Measurements from ENCODE around the gene HBA1.
"Not testable (repeated sequence)": the region's sequence is repeated elsewhere in the genome, so short reads cannot be mapped to it uniquely, and the experiment has no call there.

Gene HBA1

DNA sequence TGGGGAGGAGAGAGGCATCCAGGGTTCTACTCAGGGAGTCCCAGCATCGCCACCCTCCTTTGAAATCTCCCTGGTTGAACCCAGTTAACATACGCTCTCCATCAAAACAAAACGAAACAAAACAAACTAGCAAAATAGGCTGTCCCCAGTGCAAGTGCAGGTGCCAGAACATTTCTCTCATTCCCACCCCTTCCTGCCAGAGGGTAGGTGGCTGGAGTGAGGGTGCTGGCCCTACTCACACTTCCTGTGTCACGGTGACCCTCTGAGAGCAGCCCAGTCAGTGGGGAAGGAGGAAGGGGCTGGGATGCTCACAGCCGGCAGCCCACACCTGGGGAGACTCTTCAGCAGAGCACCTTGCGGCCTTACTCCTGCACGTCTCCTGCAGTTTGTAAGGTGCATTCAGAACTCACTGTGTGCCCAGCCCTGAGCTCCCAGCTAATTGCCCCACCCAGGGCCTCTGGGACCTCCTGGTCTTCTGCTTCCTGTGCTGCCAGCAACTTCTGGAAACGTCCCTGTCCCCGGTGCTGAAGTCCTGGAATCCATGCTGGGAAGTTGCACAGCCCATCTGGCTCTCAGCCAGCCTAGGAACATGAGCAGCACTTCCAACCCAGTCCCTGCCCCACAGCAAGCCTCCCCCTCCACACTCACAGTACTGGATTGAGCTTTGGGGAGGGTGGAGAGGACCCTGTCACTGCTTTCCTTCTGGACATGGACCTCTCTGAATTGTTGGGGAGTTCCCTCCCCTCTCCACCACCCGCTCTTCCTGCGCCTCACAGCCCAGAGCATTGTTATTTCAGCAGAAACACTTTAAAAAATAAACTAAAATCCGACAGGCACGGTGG, 2.3 kb upstream of the HBA1 start:
- not testable (repeated sequence) for H3K27ac ChIP-seq; H3K9me3 ChIP-seq (replicated peaks in 1 of 11); H3K36me3 ChIP-seq; H3K4me3 ChIP-seq; H3K9ac ChIP-seq
- peaks cover 0 to 42% (median 28%) of the 10 kb centered on the region in 11 experiments; a peak in 16 of 22 replicates for H4K20me1 ChIP-seq
- peaks cover 0 to 13% (median 8%) of the 10 kb centered on the region in 10 experiments; a peak in 9 of 20 replicates for H3K4me1 ChIP-seq
- peak overlapping the region in 2 of 11 experiments; percentile 0 to 38; a peak in 3 of 22 replicates for H3K4me2 ChIP-seq
- H3K27me3 ChIP-seq, result peaks cover 87 to 93% (median 91%) of the 10 kb centered on the region in 11 experiments

DNA sequence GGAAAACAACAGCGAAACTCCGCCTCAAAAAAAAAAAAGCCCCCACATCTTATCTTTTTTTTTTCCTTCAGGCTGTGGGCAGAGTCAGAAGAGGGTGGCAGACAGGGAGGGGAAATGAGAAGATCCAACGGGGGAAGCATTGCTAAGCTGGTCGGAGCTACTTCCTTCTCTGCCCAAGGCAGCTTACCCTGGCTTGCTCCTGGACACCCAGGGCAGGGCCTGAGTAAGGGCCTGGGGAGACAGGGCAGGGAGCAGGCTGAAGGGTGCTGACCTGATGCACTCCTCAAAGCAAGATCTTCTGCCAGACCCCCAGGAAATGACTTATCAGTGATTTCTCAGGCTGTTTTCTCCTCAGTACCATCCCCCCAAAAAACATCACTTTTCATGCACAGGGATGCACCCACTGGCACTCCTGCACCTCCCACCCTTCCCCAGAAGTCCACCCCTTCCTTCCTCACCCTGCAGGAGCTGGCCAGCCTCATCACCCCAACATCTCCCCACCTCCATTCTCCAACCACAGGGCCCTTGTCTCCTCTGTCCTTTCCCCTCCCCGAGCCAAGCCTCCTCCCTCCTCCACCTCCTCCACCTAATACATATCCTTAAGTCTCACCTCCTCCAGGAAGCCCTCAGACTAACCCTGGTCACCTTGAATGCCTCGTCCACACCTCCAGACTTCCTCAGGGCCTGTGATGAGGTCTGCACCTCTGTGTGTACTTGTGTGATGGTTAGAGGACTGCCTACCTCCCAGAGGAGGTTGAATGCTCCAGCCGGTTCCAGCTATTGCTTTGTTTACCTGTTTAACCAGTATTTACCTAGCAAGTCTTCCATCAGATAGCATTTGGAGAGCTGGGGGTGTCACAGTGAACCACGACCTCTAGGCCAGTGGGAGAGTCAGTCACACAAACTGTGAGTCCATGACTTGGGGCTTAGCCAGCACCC, 1.2 kb upstream of the HBA1 start:
- Histone ChIP-seq H3K4me2 (peak overlapping the region in 5 of 11 experiments; percentile 0 to 38 (median 4); a peak in 6 of 22 replicates), H3K4me3 (no peak overlapping the region), H3K9me3 (replicated peaks in 1 of 11) (no peaks in the 10 kb centered on the region), H3K36me3 (no peaks in the 10 kb centered on the region), H3K4me1 (peaks cover 0 to 13% (median 8%) of the 10 kb centered on the region in 10 experiments; a peak in 9 of 20 replicates), H3K27ac (no peak overlapping the region), H3K27me3 (peaks cover 89 to 93% (median 91%) of the 10 kb centered on the region in 11 experiments), H4K20me1 (peaks cover 0 to 51% (median 36%) of the 10 kb centered on the region in 11 experiments; a peak in 16 of 22 replicates), H3K9ac (no peak overlapping the region)
- TF ChIP-seq Cebpa-rat (IDR thresholded peaks at IDR 0.05), result no peak

DNA sequence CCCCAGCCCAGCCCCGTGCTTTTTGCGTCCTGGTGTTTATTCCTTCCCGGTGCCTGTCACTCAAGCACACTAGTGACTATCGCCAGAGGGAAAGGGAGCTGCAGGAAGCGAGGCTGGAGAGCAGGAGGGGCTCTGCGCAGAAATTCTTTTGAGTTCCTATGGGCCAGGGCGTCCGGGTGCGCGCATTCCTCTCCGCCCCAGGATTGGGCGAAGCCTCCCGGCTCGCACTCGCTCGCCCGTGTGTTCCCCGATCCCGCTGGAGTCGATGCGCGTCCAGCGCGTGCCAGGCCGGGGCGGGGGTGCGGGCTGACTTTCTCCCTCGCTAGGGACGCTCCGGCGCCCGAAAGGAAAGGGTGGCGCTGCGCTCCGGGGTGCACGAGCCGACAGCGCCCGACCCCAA, 474 bp upstream of the HBA1 start:
- not testable (repeated sequence) for H3K9me3 ChIP-seq (replicated peaks in 1 of 11); H3K27ac ChIP-seq; H3K36me3 ChIP-seq; H3K4me3 ChIP-seq; H3K9ac ChIP-seq; H3K4me2 ChIP-seq
- Histone ChIP-seq H3K4me1 (peaks cover 3 to 18% (median 10%) of the 10 kb centered on the region in 10 experiments; a peak in 18 of 20 replicates), H3K27me3 (peaks cover 89 to 93% (median 91%) of the 10 kb centered on the region in 11 experiments), H4K20me1 (peaks cover 0 to 58% (median 41%) of the 10 kb centered on the region in 11 experiments; a peak in 18 of 22 replicates)

DNA sequence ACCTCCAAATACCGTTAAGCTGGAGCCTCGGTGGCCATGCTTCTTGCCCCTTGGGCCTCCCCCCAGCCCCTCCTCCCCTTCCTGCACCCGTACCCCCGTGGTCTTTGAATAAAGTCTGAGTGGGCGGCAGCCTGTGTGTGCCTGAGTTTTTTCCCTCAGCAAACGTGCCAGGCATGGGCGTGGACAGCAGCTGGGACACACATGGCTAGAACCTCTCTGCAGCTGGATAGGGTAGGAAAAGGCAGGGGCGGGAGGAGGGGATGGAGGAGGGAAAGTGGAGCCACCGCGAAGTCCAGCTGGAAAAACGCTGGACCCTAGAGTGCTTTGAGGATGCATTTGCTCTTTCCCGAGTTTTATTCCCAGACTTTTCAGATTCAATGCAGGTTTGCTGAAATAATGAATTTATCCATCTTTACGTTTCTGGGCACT, 928 bp downstream of the HBA1 start:
- Histone ChIP-seq H3K4me1 (peaks cover 6 to 24% (median 15%) of the 10 kb centered on the region in 10 experiments; a peak in 18 of 20 replicates), H3K27ac (no peak overlapping the region), H3K4me3 (no peak overlapping the region), H4K20me1 (peaks cover 0 to 72% (median 55%) of the 10 kb centered on the region in 11 experiments; a peak in 19 of 22 replicates), H3K9ac (no peak overlapping the region), H3K4me2 (no peak overlapping the region), H3K9me3 (replicated peaks in 1 of 11) (no peaks in the 10 kb centered on the region), H3K27me3 (peaks cover 80 to 89% (median 86%) of the 10 kb centered on the region in 11 experiments), H3K36me3 (no peaks in the 10 kb centered on the region)
- no peak for TF ChIP-seq Cebpa-rat (IDR thresholded peaks at IDR 0.05)

DNA sequence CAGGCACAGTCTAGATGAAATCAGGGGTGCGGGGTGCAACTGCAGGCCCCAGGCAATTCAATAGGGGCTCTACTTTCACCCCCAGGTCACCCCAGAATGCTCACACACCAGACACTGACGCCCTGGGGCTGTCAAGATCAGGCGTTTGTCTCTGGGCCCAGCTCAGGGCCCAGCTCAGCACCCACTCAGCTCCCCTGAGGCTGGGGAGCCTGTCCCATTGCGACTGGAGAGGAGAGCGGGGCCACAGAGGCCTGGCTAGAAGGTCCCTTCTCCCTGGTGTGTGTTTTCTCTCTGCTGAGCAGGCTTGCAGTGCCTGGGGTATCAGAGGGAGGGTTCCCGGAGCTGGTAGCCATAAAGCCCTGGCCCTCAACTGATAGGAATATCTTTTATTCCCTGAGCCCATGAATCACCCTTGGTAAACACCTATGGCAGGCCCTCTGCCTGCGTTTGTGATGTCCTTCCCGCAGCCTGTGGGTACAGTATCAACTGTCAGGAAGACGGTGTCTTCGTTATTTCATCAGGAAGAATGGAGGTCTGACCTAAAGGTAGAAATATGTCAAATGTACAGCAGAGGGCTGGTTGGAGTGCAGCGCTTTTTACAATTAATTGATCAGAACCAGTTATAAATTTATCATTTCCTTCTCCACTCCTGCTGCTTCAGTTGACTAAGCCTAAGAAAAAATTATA, 1.6 kb downstream of the HBA1 start:
- peaks cover 6 to 24% (median 16%) of the 10 kb centered on the region in 10 experiments; a peak in 18 of 20 replicates for H3K4me1 ChIP-seq
- TF ChIP-seq Cebpa-rat (IDR thresholded peaks at IDR 0.05), result no peak
- peaks cover 0 to 79% (median 62%) of the 10 kb centered on the region in 11 experiments; a peak in 19 of 22 replicates for H4K20me1 ChIP-seq
- no peak overlapping the region for H3K27ac ChIP-seq
- no peaks in the 10 kb centered on the region for H3K9me3 ChIP-seq (replicated peaks in 1 of 11)
- H3K27me3 ChIP-seq, result peaks cover 79 to 88% (median 85%) of the 10 kb centered on the region in 11 experiments
- H3K9ac ChIP-seq, result no peak overlapping the region
- H3K4me3 ChIP-seq, result no peak overlapping the region
- H3K4me2 ChIP-seq, result no peak overlapping the region
- H3K36me3 ChIP-seq, result peaks cover 0 to 6% (median 0%) of the 10 kb centered on the region in 11 experiments; a peak in 2 of 22 replicates

DNA sequence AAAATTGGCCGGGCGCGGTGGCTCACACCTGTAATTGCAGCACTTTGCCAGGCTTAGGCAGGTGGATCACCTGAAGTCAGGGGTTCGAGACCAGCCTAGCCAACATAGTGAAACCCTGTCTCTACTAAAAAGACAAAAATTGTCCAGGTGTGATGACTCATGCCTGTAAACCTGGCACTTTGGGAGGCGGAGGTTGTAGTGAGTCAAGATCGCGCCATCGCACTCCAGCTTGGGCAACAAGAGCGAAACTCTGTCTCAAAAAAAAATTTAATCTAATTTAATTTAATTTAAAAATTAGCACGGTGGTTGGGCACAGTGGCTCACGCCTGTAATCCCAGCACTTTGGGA, 2.2 kb downstream of the HBA1 start:
- Histone ChIP-seq H3K36me3 (peaks cover 0 to 11% (median 0%) of the 10 kb centered on the region in 11 experiments; a peak in 3 of 22 replicates), H3K9me3 (replicated peaks in 1 of 11) (no peaks in the 10 kb centered on the region), H4K20me1 (peaks cover 0 to 81% (median 66%) of the 10 kb centered on the region in 11 experiments; a peak in 19 of 22 replicates), H3K4me1 (peaks cover 6 to 24% (median 18%) of the 10 kb centered on the region in 10 experiments; a peak in 18 of 20 replicates), H3K27ac (no peak overlapping the region), H3K4me3 (no peak overlapping the region), H3K9ac (no peak overlapping the region), H3K4me2 (no peak overlapping the region), H3K27me3 (peaks cover 74 to 82% (median 80%) of the 10 kb centered on the region in 11 experiments)
- TF ChIP-seq Cebpa-rat (IDR thresholded peaks at IDR 0.05), result no peak

DNA sequence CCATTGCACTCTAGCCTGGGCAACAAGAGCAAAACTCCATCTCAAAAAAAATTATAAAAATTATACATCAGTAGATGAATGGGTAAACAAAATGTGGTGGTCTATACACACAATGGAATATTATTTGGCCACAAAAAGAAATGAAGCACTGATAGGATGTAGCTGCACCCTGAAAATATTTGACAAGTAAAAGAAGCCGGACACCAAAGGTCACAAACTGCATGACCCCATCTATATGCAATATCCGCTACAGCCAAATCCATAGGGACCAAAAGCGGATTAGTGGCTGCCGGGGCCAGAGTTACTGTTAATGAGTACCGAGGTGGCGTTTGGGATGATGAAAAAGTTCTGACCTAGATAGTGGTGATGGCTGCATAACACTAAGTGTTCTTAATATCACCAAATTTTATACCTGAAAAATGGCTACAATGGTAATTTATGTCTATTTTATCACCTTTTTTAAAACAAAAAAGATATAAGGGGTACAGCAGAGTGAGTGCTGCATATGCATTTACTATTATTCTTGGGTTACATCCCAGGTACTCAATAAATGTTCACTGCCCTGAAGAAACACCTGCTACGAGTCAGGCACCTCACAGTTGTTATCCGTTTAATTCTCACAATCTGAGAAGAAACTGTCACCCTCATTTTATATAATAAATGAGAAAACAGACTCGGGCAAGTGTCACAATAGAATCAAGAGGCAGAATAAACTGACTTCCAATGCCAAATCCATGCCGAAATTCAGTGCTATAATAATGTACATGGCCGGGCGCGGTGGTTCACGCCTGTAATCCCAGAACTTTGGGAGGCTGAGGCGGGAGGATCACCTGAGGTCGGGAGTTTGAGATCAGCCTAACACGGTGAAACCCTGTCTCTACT, 3.0 kb downstream of the HBA1 start:
- no peak for TF ChIP-seq Cebpa-rat (IDR thresholded peaks at IDR 0.05)
- peaks cover 6 to 22% (median 18%) of the 10 kb centered on the region in 10 experiments; a peak in 18 of 20 replicates for H3K4me1 ChIP-seq
- H3K27me3 ChIP-seq, result peaks cover 66 to 74% (median 72%) of the 10 kb centered on the region in 11 experiments
- H3K36me3 ChIP-seq, result peaks cover 4 to 19% (median 6%) of the 10 kb centered on the region in 11 experiments; a peak in 15 of 22 replicates
- no peak overlapping the region for H3K27ac ChIP-seq
- H3K4me3 ChIP-seq, result no peak overlapping the region
- H3K4me2 ChIP-seq, result no peak overlapping the region
- H3K9ac ChIP-seq, result no peak overlapping the region
- H3K9me3 ChIP-seq (replicated peaks in 1 of 11), result no peaks in the 10 kb centered on the region
- peaks cover 0 to 85% (median 71%) of the 10 kb centered on the region in 11 experiments; a peak in 19 of 22 replicates for H4K20me1 ChIP-seq
